GM21723 (cell line): ENCODE results near the gene VIPR2.
"Not testable (repeated sequence)": the region's sequence is repeated elsewhere in the genome, so short reads cannot be mapped to it uniquely, and the experiment has no call there.

ENCODE experiments used
- ATAC-seq: cut with Tn5 transposase; IDR thresholded peaks from one replicate; pipeline ENCODE4 v1.9.1; 2021; ENCODE audit warnings: mild to moderate bottlenecking, moderate library complexity; ENCODE audit not compliant: unreplicated experiment

VIPR2 gene

DNA sequence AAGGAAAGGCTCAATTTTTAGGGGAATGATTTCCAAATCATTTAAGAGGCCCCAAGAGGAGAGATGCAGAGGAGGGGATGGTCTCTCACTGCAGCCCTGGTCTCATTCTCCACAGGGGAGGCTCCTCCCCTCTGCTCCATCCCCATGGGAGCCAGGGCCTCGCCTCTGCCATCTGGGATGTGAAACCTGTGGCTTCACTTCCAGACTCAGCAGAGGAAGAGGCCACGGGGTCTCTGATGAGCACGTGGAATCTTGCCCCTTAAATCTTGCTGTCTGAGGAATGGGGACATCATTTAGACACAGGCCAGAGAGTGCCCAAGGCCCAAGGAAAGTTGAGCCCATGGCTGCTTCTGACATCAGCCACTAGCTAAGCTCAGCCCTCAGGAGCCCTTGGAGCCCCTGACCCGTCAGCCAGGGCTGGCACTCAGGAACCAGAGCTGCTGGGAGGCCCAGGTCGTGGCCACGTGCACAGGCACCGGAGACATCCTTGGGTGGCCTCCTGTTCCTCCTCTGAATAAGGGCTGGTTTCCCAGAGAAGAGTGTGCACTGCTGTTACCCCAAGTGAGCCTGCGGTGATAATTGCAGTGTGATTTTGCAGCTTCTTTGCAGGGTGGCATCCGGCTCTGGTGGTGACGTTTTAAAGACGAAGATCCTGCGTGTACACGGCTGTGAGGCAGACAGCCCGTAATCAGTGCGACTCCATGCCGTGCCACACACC is 50.5 kb downstream of the VIPR2 start:
- no peak for ATAC-seq

GRCh38 chr7:159093351-159093971 is 51.2 kb downstream of the VIPR2 start:
- ATAC-seq, result no peak

- no peak for ATAC-seq
Observed at GRCh38 chr7:159092701-159093121, 52.0 kb downstream of the VIPR2 start.

GRCh38 chr7:159091480-159092475 is 52.9 kb downstream of the VIPR2 start:
- no peak for ATAC-seq

DNA sequence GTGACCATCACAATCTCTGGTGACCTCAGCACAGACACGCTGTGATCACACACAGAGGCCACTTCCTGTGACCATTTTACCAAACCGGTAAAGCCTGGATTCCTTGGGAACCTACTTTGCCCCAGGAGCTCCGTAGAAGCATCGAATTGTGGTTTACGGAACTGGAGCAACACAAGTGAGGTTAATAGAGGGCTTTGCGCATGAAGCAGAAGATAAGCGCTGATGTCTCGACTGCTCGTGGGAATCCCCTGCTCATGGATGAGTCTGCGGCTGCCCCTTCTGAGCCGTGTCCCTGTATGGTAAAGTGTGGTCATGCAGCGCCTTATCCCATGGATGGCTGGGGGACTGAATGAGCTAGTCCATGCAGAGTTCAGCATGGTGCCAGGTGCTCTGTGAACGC is 53.6 kb downstream of the VIPR2 start:
- ATAC-seq, result no peak

- no peak for ATAC-seq
Observed at GRCh38 chr7:159088016-159088865, 56.4 kb downstream of the VIPR2 start.

DNA sequence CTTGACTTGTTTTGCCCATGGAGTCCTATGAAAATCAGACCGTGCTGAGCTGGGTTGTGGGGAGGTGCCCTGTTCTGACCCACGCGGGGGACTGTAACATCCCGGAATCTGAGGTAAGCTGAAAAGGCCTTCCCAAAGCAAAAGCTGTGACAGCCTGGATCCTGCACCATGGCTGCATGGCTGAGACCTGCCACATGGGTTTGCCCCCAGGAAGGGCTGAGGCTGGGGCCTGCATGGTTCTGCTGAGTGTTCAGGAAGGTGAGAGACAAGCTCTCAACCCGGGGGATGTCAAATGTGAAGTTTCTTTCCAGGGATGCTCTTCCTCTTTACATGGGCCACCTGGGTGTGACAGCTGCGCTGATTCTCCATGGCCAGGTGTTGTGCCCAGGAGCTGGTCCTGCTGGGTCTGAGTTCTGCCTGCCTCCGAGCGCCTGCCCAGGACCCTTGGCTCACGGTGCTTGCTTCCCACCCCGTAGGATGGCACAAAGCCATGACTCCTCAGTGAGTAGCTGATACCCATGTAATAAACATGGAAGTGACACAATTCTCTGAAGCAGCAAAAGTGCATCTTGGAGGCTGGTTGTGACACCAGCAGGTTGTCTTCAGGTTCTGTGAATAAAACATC is 58.3 kb downstream of the VIPR2 start:
- ATAC-seq, result no peak

DNA sequence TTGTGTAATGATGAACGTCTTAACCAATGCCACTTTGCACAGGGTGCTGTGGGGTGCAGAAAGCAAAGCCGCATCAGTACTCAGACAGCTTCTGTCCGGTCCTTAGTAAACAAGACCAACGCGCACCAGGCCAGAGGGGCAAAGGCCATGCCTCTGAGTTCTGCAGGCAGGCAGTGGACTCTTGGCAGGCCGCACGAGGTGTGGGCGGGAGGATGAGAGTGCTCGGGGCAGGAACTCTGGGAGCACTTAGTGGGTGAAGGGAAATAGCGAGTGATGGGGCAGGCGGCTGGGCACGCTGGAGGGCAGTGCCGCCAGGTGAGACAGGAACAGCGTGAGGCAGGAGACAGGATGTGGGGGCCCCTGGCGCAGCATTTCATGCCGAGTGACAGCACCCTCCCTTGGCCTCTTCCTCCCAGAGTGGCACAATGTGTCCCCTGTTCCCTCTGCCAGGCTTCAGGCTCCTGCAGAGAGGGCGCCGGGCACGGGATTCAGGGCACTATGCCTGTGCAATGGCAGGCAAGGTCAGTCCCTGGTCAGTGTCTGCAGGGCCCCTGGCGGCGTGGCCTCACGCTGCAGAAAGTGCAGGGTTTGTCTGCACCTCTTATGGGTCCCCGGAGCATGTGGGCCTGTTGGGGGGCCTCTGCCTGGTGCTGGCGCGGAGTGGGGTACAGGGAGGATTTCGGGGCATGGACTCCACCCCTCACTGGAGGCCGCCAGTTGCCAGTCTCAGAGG is 60.4 kb downstream of the VIPR2 start:
- no peak for ATAC-seq

DNA sequence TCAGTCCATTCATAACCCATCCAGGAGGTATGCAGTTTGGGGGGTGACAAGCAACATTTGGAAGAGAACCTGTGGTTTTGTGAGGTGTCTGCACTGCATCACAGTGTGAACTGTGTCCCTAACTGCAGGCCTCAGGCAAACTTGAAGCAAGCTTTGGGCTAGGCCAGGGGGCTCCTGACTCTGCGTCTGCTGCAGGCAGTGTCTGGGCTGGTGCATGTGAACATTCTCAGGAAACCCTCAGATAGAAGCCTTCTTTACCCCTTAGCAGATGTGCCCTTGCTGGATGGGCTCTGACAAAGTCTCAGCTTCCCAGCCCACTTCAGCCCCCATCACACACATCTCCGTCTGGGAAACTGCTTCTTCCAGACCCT is 61.0 kb downstream of the VIPR2 start:
- ATAC-seq, result no peak

DNA sequence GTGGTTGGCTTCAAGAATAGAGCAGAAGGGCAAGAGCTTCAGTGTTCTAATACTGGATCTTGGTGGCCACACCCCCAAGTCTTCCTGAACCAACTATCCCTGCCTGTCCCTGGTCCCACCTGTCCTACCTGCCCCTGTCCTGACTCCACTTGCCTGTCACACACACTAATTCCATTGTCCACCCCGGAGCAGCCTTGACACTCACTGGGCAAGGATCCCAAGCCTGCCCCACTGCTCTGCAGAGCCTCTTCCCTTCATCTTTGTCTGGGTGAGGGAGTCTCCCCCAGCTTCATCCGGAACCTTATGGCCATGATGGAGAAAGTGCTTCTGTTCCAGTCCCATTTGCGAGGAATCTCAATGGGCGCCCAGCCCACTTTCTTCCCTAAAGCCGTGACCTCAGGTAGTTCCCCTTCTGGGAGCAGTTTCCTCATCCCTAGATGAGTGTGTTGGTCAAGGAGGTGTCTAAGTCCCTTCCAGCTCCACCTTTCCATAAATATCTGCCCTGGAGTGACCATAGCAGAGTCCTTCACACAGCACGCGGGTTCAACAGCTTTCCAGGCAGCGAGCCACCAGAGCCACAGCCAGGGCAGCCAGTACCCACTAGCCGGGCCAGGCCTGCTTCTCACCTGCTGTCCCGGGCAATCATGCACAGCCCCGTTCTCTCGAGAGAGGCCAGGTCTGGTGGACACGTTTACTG is 61.5 kb downstream of the VIPR2 start:
- ATAC-seq, result no peak

DNA sequence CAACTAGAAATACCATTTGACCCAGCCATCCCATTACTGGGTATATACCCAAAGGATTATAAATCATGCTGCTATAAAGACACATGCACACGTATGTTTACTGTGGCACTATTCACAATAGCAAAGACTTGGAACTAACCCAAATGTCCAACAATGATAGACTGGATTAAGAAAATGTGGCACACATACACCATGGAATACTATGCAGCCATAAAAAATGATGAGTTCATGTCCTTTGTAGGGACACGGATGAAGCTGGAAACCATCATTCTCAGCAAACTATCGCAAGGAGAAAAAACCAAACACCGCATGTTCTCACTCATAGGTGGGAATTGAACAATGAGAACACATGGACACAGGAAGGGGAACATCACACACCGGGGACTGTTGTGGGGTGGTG is 62.6 kb downstream of the VIPR2 start:
- ATAC-seq, result not testable (repeated sequence)

- no peak for ATAC-seq
Observed at GRCh38 chr7:159078911-159079270, 65.8 kb downstream of the VIPR2 start.

GRCh38 chr7:159078193-159078910 is 66.3 kb downstream of the VIPR2 start:
- no peak for ATAC-seq

DNA sequence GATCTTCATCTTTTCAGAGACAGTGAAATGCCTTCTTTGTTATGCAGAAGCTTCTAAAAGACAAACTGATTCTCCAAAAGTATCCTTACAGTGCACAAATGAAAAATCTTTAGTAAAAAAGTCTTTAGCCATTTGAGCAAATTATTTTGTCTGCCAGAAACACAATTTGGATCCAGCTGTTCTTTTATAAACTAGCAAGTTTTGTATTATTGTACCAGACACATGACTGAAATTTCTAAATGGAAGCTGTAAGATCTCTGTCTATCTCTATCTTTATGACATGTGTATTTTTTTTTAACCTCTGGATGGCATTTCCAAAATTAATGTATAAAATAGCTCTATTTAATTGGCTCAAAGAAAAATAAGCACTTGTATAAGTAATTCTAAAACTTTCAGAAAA is 68.3 kb downstream of the VIPR2 start:
- ATAC-seq, result no peak

- no peak for ATAC-seq
Observed at GRCh38 chr7:159075563-159076238, 69.0 kb downstream of the VIPR2 start.

DNA sequence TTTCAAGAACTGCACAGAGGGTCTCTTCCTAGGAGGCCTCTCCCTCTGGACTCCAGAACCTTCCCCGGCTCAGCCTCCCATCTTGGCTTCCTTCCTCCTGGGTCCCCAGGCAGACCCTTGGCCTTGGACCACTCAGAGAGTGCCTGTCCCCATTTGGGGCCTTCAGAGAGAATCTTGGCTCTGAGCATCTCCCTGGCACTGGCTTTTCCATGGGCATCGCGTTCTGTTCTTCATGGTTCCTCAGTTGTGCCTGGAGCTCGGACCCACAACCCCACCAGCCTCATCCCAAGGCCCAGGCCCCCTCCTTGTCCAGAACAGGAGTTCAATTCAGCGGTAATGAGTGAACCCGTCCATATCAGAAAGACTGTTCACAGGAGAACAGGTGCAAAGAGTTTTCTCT is 73.4 kb downstream of the VIPR2 start:
- no peak for ATAC-seq

DNA sequence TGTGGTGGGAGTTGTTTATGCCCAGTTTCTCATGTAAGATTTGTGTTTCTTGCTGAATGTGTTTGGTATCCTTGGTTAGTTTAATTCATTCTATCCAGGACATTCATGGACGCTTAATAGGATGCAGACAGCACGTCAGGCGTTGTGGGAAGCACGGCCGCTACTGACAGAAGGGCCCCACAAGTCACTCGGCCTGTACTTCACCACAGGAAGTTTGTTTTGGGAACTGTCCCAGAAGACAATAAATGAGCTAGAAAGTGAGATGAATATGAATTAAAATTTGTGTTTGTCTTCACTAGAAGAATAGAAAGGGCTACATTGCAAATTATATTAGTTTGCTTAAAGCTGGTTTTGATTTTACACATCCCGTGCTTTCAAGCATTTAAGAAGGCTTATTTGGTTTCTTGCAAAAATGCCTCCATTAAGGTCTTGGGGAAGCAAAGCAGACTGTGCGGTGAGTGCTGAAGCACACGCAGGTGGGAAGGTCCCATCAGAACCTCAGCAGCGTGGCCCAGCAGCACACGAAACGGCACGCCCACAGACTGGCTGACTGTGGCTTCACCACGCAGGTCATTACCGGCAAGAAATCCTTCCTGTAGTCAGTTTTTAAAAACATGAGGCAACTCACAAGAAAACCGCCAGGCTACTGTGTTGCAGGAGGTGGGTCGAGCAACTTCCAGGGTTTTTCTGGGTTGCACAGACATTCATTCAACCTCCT is 74.1 kb downstream of the VIPR2 start:
- ATAC-seq, result no peak
